GM19438 (cell line): ENCODE measurements around the gene FBXO42.
"Not testable (repeated sequence)": the region's sequence is repeated elsewhere in the genome, so short reads cannot be mapped to it uniquely, and the experiment has no call there.

Experiments
- ATAC-seq: cut with Tn5 transposase; IDR thresholded peaks from one replicate; pipeline ENCODE4 v1.9.1; 2021; ENCODE audit warnings: low read depth; ENCODE audit not compliant: unreplicated experiment

FBXO42 gene

DNA sequence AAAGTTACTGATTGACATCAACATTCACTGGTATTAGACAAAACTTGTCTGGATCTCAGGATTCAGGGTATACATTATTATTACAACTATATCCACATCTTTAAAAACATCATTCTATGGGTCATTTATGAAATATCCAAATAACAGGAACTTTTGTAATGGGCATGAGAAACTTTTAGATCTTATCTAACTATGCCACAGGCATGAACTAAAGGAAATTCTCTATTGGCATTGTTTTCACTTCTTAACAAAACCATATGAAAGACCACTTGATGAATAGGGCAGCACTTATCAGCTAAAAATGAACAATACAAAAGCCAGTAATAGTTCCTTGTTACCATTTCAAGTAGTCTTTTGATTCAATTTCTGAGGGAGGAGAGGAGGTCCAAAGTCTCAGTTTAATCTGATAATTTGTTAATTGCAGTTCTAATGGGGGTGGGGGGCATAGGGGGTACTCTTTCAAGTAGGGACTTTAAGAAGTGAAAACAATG is 84.5 kb downstream of the FBXO42 start:
- no peak for ATAC-seq

- ATAC-seq: no peak
These were observed 85.7 kb downstream of the FBXO42 start for GRCh38 chr1:16266411-16267118.

DNA sequence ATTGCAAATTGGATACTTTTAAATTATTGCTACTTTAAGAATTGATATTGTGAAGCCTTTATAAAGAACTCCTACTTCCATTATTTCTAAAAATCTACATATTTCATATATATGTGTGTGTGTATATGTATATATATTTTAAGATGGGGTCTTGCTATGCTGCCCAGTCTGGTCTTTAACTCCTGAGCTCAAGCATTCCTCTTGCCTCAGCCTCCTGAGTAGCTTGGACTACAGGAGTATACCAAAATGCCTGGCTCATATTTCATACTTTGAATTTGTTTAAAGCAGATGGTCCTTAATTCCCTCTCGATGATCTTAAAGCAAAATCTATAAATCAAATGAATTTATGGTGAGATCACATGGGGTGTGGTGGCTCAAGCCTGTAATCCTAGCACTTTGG is 90.2 kb downstream of the FBXO42 start:
- ATAC-seq: no peak

- no peak for ATAC-seq
These were observed 91.5 kb downstream of the FBXO42 start for GRCh38 chr1:16260814-16261213.

- no peak for ATAC-seq
These were observed 93.6 kb downstream of the FBXO42 start for GRCh38 chr1:16258591-16259135.

GRCh38 chr1:16257968-16258367 is 94.3 kb downstream of the FBXO42 start:
- no peak for ATAC-seq

DNA sequence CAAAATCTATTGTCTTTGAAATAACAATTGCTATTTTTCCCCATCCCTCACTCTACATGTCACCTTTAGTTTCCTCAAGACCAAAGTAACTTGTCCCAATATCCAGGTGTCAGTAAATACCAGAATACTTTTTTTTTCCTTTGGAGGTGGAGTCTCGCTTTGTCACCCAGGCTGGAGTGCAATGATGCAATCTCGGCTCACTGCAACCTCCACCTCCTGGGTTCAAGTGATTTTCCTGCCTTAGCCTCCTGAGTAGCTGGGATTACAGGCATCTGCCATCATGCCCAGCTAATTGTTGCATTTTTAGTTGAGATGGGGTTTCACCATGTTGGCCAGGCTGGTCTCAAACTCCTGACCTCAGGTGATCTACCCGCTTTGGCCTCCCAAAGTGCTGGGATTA is 94.7 kb downstream of the FBXO42 start:
- not testable (repeated sequence) for ATAC-seq

- ATAC-seq: no peak
These were observed 95.8 kb downstream of the FBXO42 start for GRCh38 chr1:16256478-16256877.

DNA sequence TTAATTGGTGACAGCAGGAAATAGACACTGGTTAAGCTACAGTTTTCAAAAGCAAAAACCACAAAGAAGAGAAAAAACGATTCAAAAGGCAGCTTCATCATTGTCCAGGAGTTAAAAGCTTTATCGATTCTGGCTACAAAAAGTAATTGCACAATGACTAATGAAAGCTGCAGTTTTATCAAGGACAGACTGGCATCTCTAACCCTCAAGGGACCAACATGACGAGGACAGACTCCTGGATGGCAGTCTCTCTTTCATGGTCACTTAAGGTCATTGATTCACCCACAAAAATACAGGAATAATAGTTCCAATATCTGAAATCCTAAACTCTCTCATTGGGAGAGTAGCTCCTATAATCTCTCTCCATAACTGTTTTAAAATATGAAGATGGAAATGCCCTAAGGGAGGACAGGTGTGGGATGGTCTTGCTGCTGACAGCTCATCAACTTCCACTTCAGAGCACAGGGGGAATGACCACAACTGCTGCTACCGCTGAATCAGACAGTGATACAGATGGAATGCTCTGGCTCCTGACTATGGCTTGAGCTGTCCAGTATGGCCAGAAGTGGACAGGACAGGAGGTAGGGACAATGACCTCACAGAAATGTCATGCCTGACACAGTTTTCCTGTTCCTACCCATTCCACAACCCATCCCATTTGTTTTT is 97.9 kb downstream of the FBXO42 start:
- no peak for ATAC-seq

GRCh38 chr1:16253332-16253922 is 98.9 kb downstream of the FBXO42 start:
- ATAC-seq: no peak

GRCh38 chr1:16252912-16253311 is 99.4 kb downstream of the FBXO42 start:
- ATAC-seq: no peak

- ATAC-seq: no peak
These were observed 100.9 kb downstream of the FBXO42 start for GRCh38 chr1:16251381-16251780.

DNA sequence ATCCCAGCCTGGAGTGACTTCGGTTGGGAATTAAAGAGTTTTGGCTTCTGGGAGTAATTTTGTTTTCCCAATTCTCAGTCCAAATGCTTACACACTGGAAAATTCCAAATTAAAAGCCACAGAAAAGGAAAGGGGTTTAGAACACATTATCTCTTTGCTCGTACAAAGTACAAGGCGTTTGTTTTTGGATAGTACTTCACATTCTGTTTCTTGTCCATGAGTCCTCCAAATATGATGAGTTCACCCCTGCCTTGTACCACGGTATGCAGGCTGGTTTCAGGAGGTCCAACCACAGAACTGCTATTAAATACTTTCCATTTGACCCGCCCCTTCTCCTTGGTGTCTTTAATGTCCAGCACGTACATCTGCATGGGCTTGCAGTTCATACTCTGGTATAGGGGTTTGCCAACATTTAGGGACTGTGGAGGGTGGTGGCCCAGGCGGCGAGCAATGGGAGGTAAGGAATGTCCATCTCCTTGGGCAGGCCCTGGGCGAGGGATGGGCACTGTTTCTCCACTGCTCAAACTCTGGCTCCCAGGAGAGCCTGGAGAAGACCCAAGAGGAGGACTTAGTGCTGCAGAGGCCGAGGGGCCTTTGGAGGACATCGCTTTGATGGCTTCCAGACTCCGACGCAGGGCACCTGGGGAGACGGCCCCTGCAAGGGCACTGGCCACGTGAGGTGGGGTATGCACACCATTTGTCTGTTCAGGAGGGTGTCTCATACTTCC is 101.6 kb downstream of the FBXO42 start:
- ATAC-seq: no peak

DNA sequence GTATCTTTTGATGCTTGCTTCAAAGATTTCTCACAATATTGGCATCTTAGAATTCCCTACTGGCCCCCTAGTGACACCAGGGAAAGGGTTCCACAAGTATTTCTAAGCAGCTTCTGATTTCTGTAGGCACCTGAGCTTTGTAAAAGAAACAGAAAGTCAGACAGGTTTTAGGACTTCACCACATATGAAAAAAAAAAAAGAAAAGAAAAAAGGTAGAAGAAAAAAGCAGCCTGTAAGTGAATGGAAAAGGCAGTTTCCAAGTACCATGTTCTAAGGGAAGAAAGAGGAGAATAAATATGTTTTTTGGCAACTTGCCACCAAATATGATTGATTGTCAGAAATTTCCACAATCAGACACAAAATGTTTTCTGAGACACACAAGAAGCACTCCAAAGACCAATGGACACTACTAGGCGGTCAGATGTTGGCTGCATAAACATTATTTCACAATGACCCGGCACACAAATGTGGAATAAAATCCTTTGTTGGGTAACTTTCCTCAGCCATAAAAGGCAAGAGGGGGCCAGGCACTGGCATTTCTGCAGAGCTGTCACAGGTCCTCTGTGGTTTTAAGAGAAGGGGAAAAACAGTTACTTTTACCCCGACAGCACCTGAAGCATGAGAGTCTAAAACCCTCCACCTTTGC is 102.6 kb downstream of the FBXO42 start:
- no peak for ATAC-seq

DNA sequence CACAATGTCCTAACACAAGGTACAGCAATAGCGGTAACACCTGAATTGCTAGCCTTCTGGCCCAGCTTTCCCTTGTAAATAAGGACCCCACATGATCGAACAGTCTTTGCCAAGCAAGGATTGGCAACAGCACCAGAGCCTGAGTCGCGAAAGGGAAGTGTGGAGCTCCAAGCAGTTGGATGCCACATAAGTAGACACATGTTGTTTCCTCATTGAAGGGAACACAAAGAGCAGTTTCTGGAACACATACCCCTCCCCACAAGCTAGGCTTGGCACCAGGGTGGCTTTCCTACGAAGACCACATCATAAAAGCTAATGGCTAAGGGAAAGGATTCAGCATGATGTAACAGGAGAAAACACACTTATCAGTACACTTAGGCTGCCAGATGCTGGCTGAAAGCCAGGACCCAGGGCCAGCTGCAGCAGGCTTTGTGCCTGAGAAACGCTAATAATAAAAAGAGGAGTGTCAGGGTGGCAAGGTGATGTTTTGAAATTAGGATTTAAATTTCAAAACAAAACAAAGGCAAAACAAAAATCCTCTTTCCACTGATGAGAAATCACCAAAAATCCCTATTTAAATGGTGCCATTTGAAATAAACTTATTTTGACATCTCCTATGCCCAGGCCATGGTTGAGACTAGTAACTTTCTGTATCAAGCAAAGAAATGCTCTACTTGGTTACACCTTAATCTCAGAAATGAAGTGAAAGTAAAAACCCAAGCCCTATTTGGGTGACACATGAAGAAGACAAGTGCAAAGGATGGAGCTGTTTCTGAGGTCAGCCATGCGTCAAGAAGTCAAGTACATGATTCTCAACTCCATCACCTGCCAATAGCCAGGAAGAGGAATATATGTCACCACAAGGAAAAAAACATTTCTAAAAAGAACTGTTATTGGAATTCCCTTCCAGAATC is 103.4 kb downstream of the FBXO42 start:
- no peak for ATAC-seq

DNA sequence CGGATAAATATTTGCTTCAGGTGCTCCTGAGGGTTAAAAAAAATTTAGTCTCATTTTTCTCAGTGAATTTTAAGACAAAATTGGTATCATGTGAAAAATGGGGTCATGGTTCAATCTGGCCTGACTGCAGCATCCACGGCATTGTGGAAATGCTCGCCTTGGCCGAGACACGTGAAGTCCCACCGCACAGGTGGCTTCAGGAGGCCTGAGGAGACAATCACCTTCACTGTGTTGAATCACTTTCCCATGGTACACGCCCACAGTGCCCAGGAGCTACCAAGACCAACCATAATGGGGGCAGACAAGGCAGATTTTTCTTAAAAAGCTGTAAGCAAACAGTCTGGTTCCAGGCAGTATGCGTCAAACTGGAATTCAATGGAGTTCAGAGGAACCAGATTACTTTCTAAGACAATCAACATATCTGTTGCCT is 104.3 kb downstream of the FBXO42 start:
- no peak for ATAC-seq

DNA sequence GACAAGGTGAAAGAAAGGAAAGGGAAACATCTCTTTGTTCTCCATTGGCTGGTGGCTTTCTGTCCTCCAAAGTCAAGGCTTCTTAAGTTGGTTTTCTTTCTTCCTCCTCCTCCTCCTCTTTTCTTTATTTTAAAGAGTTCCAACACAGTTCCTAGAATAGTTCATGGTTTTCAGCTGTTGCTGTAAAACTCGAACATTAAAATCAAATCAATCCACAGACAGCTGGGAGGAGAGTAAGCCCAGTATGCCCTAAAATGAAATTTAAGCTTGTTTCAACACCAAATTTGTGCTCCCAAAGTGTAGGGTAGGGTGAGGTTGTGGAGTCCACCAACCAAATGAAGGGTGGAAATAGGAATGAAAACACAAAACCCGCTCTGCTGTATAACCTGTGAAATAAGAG is 104.8 kb downstream of the FBXO42 start:
- ATAC-seq: no peak

GRCh38 chr1:16246961-16247360 is 105.3 kb downstream of the FBXO42 start:
- no peak for ATAC-seq

GRCh38 chr1:16246239-16246638 is 106.0 kb downstream of the FBXO42 start:
- ATAC-seq: not testable (repeated sequence)
